ENCODE measurements around the gene DCLK2. TPM values are rescaled to one million over a fixed set of nuclear protein-coding genes. Genes with fewer than 3 reads are reported as not detected.

DCLK2 gene
- total RNA-seq, 2 donors from 2014 or later, result 10.1 to 12.1 TPM

DNA sequence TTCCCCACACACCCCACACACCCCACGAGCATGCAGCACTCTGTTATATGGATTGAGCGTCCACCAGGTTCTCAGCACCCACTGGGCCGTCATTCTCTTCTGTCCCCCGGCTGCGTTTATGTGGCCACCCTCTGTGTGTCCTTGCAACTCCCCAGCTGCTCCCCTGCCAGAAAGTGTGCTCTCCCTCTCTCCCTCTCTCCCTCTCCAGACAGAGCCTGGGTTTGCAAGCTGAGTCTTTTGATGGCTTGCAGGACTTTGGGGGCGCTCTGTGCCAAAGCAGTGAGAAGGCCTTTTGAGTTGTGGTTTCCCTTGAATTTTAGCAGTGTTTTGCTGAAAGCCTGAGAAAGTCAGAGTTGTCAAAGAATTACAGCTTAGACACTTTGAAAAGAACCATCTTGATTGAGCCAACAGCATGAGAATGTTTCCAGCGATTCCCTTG, 173.5 kb downstream of the DCLK2 start:
- Histone ChIP-seq H3K4me1 (no peaks in the 10 kb centered on the region), H3K4me3 (no peak overlapping the region), H3K36me3 (peaks cover 12% of the 10 kb centered on the region), H3K27ac (no peak overlapping the region), H3K27me3 (no peaks in the 10 kb centered on the region), H3K9me3 (no peaks in the 10 kb centered on the region)
- TF ChIP-seq, protein P1, sequence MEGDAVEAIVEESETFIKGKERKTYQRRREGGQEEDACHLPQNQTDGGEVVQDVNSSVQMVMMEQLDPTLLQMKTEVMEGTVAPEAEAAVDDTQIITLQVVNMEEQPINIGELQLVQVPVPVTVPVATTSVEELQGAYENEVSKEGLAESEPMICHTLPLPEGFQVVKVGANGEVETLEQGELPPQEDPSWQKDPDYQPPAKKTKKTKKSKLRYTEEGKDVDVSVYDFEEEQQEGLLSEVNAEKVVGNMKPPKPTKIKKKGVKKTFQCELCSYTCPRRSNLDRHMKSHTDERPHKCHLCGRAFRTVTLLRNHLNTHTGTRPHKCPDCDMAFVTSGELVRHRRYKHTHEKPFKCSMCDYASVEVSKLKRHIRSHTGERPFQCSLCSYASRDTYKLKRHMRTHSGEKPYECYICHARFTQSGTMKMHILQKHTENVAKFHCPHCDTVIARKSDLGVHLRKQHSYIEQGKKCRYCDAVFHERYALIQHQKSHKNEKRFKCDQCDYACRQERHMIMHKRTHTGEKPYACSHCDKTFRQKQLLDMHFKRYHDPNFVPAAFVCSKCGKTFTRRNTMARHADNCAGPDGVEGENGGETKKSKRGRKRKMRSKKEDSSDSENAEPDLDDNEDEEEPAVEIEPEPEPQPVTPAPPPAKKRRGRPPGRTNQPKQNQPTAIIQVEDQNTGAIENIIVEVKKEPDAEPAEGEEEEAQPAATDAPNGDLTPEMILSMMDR (IDR thresholded peaks at IDR 0.05), result no peak
- DNase-seq (ENCODE audit: low spot score), result no peak

DNA sequence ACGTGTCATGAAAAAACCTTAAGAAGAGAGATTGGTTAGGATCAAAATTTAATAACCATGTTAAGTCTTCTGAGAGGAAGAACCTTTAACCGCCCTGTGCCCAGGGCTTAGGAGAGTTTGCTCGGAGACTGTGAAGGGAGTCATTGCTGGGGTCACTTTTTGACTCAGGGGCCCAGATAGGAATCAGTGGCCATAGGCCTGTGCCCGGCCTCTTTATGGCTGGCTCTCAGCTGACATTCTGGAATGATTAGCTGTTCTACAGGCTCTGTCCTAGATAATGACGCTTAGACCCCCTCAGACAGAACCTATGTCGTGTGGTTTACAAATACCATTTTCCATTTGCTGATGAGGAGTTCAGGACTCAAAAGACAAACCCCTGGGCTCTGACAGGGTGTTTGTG, 174.1 kb downstream of the DCLK2 start:
- H3K9me3 ChIP-seq, result no peaks in the 10 kb centered on the region
- DNase-seq (ENCODE audit: low spot score), result no peak
- peaks cover 12% of the 10 kb centered on the region for H3K36me3 ChIP-seq
- TF ChIP-seq, protein P1 (IDR thresholded peaks at IDR 0.05), result no peak
- H3K4me3 ChIP-seq, result no peak overlapping the region
- no peak overlapping the region for H3K27ac ChIP-seq
- no peaks in the 10 kb centered on the region for H3K27me3 ChIP-seq
- no peaks in the 10 kb centered on the region for H3K4me1 ChIP-seq

DNA sequence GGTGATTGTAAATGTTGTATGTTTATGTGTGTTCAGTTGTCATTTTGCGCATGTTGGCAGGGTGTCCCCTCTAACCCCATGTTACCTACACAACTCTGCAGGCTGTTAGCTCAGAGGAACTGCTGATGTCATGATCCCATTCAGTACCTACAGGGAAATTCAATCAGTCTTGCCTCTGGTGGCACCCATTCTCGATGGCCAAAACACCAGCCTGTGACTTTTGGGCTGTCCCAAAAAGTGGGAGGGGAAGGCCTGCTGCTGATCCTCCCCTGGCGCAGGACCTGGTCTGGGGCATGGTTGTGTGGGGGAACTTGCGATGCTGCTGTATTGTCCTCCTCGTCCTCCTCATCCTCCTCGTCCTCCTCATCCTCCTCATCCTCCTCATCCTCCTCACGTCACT, 174.5 kb downstream of the DCLK2 start:
- Histone ChIP-seq H3K9me3 (no peaks in the 10 kb centered on the region), H3K4me1 (no peaks in the 10 kb centered on the region), H3K27ac (no peak overlapping the region), H3K36me3 (peaks cover 12% of the 10 kb centered on the region), H3K27me3 (no peaks in the 10 kb centered on the region), H3K4me3 (no peak overlapping the region)
- TF ChIP-seq, protein P1 (IDR thresholded peaks at IDR 0.05), result no peak
- no peak for DNase-seq (ENCODE audit: low spot score)

DNA sequence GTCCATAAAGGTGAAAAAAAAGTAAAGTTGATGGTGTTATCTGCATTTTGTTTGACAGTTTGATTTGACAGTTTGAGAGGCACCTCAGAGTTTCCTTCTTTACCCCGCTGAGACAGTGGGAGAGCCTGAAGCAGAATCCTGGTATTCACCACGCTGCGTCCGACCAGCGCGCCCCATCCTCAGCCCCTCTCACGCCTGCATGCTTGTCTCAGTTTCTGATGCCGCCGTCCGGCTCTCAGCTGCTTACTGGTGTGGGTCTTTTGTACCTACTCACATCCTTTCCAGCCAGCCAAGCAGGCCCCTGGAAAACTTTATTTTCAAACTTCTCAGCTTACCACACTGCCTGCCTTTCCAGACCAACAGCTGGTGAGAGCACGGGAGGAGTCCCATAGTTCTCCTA, 175.2 kb downstream of the DCLK2 start:
- Histone ChIP-seq H3K27ac (no peak overlapping the region), H3K4me1 (no peaks in the 10 kb centered on the region), H3K27me3 (no peaks in the 10 kb centered on the region), H3K9me3 (no peaks in the 10 kb centered on the region), H3K4me3 (no peak overlapping the region), H3K36me3 (peaks cover 7% of the 10 kb centered on the region)
- DNase-seq (ENCODE audit: low spot score), result no peak
- TF ChIP-seq, protein P1 (IDR thresholded peaks at IDR 0.05), result no peak

DNA sequence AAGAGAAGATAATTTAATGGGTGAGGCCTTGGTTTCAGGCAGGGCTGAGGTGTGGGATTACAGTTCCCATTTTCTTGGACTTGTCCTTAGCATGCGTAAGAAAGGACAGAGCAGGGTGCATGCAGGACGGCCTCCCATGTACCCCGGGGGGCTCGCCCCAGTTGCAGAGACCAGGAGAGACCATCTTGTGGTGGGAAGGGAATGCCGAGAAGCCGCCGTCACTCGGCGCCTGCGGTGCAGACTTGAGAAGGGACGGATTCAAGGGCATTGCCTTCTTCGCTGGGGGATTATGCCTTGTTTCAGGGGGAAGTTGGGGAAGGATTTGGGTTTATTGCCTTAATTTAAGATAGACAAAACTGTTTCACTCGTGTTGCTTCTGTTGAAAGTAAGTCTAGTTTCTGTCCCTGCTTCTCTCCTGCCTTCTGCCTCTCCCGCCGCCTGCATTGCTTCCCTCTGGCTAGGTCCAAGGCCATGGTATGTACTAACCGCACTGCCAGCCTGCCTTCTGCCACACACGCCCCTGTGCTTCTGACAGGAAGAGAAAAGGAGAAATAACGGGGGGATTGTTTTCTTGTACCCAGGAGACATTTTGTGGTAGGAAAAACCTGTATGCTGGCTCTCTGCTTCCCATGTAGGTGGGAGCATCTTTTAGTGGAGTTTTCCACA, 175.9 kb downstream of the DCLK2 start:
- H3K36me3 ChIP-seq, result peaks cover 5% of the 10 kb centered on the region
- H3K27me3 ChIP-seq, result no peaks in the 10 kb centered on the region
- no peak overlapping the region for H3K27ac ChIP-seq
- TF ChIP-seq, protein P1 (IDR thresholded peaks at IDR 0.05), result no peak
- no peaks in the 10 kb centered on the region for H3K4me1 ChIP-seq
- no peak for DNase-seq (ENCODE audit: low spot score)
- no peak overlapping the region for H3K4me3 ChIP-seq
- no peaks in the 10 kb centered on the region for H3K9me3 ChIP-seq
